GM19372 (cell line): ENCODE measurements around the gene FRMD4B.

Source experiments
- ATAC-seq: cut with Tn5 transposase; IDR thresholded peaks from one replicate; pipeline ENCODE4 v1.9.1; 2021; ENCODE audit warnings: mild to moderate bottlenecking, low read depth, moderate library complexity; ENCODE audit not compliant: unreplicated experiment

FRMD4B gene

DNA sequence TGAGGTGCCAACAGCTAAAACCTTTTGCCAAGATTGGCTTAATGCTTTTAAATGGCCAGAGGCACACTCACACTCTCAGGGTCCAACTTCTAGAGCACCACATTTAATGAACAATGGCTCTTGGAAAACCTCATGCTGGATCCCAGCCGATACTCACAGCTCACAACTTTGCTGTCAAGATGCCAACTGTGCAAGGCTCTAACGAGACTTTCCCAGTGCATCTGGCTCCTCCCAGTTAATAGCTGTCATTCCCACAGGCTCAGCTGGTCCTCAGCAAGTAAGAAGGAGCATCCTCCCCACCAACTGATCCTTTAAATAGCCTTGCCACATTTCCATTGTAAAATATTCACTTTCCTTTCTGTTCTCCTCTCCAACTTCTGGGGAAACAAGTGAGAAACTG is 20.3 kb upstream of the FRMD4B start:
- no peak for ATAC-seq

DNA sequence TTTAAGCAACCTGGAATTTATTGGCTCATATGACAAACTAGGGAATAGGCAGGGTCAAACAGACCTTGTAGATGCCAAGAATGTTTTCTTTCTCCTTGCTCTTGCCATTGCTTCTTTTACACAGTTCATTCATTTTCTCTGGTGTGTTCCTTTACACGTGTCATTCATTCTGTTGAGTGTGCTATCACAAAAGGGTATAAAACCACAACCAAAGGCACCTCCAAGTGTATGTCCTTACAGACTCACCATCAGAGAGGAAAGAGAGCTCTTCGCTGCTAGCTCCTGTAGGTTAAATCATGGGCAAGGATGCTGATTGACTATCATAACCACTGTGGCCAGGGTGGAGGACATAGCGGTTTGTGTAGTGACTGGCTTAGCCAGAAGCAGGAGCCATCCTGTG is 19.2 kb upstream of the FRMD4B start:
- ATAC-seq = no peak

DNA sequence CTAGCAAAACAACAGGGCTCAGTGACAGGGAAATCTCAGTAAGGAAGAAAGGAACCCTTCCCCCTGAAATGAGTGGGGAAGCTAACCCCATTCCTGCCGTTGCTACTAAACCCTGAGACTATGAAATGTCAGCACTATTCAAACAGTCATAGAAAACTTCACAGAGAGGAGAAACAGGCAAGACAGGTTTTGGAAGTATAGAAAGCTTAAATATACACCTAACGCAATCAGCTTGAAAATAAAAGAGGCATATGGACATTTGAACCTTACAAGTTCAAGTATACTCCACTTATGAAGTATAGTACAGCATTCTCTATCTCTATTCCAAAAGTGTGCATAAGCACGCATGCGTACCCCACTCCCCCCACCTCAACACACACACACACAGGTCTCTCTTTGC is 17.6 kb upstream of the FRMD4B start:
- no peak for ATAC-seq

DNA sequence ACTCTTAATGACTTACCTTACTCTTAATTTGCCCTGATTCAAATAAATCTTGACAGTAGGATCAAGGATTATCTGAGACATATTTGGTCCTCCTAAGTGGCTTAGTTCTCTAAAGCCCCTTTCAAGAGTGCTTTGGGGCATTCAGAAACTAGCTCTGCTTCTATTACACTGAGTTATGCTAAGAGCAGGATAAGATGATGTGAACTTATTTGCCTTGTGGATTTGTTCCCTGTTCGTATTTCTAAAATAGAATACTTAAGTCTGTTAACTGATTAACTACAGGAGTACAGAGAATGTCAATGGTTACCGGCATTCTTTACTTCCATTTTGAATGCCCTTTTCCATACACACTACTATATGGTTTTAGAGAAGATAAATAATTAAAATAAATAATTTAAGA is 14.8 kb upstream of the FRMD4B start:
- no peak for ATAC-seq

DNA sequence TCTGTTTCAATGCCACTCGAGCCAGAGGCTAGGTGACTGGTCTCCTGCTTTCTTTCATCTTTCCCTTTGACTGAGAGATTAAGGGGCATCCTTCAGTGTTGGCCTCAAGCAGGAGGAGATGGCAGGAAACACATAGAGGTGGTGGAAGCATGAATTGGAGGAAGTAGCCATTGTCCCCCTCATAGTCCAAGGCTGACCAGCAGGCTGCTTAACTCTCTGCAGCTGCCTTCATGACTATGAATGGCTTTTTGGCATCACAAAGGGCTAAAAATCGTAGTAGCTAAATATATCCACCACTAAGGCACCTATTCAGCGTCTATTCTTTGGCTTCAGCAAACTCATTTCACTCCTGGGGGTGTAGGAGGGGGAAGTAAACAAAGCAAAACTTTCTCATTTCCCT is 7.0 kb upstream of the FRMD4B start:
- ATAC-seq = no peak

DNA sequence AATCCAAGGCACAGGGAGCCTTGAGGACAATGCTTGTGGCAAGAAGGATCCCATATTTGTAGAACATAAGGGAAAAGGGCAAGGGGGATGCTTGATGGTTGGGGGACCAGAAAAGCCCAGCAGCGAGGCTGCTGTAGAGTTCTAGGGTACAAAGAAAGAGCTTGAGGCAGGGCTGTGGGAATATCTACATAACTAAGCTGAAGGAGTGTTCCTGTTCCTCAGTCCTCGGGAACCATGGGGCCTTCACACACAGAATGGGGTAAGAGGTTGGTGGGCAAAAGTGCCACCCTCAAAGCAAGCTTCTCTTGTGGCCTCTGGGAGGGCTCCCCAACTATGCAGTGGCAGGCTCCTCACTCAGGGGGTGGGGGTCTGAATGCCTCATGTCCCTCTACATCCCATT is 6.5 kb upstream of the FRMD4B start:
- no peak for ATAC-seq

DNA sequence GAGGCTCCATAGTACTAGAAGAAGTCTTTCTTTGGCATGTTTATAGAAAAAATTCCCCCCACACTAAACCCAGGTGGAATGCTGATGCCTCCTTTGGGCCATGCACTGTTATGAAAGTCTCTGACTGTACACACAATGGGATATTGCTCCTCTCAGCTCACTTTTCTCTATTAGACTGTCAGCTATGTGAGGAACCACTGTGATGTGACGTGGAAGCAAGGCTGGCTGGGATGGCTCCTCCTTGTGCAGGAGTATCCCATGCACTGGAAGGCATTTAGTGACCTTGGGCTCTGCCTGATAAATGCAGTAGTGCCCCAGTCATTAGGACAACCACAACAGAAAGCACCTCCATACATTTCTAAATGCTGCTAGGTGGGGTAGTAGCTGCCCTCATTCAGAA is 5.7 kb upstream of the FRMD4B start:
- no peak for ATAC-seq

DNA sequence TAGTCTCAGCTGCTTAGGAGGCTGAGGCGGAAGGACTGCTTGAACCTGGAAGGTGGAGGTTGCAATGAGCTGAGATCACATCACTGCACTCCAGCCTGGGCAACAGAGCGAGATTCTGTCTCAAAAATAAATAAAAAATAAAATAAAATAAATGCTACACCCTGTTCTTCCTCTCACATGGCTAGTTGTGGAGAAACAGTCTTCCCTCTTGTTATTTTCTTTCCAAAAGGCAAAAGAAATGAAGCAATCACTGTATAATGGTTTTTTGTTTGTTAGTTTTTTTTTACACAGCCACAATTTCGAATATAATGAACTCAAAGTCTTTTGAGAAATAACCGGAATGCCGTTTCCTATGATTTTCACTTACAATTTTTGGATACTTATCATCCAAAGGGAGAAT is 4.9 kb upstream of the FRMD4B start:
- no peak for ATAC-seq

DNA sequence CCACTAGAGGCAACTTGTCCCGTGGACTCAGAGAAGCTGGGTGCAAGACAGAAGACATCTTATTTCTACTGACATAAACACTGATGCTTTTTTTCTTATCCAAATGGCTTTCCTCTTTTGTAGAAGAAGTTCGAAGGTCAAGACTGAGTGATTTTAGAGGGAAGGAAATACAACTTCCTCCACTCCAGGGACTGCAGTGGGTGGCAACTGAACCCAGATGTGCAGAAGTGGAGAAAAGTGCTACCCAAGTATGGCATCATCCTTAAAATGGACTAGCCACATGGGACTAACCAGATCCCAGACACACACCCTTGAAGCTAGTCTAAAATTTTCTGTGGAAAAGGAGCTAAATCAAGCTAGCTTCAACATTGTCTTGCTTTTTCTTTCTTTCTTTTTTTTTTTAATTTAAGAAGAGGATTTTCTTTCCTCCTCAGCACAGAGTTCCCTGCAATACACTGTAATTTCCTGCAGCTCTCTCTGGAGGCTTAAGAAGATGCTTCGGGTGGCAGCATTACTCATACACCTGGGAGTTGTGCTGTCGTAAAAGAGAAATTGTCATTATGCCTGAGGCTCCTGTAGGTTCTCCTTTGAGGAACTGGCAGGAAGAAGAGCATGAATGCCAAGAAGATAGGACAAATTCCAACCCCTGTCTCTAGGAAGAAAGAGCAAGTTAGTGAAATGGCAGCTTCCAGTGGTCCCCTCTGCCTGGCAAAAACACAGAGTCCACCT is 3.8 kb upstream of the FRMD4B start:
- ATAC-seq = no peak

DNA sequence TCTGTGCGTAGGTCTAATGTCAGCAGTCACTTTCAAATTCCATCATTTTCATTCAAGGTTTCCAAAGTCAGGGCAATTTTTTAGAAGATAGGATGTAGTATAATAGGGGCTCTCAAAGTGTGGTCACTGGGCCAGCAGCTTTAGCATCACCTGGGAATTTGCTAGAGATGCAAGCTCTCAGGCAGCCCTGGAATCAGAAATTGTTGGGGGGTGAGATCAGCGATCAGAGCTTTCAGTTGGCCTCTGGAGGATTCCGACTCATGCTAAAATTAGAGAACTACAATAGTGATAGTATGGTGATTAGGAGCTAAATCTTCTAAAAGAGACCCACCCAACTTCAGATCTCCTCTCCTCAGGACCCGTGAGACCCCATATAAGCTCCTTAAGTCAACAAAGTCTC is 2.4 kb upstream of the FRMD4B start:
- no peak for ATAC-seq

DNA sequence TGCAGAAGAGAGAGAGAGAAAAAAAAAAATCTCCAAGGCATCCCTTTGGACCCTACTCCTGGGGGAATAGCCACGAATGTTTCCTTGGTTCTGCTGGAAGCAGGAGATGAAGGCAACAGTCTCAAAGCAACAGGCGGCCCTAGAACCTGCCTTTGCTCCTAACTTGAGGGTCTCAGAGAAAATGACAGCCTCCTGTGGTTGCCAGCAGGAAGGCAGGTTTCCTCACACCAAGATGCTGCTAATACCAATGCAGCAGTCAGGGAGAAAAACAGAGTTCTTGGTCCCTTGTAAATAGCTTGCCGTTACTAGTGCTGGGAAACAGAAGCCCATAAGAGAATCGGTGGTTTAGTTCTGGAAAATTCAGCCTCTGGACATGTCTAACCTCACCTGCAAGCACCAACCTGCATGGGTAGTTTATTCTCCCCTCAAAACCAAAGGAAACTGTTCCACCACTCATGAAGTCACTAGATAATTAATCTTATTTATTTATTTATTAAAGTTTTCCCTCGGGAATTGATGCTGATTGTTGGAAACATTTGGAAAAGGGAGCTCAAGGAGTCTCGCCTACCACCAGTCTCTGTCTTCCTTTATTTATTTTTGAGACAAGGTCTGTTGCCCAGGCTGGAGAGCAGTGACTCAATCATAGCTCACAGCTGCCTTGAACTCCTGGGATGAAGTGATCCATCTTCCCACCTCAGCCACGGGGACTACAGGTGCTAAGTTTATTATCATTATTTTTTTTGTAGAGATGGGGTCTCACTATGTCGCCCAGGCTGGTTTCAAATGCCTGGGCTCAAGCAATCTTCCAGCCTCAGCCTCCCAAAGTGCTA is 883 bp upstream of the FRMD4B start:
- no peak for ATAC-seq

DNA sequence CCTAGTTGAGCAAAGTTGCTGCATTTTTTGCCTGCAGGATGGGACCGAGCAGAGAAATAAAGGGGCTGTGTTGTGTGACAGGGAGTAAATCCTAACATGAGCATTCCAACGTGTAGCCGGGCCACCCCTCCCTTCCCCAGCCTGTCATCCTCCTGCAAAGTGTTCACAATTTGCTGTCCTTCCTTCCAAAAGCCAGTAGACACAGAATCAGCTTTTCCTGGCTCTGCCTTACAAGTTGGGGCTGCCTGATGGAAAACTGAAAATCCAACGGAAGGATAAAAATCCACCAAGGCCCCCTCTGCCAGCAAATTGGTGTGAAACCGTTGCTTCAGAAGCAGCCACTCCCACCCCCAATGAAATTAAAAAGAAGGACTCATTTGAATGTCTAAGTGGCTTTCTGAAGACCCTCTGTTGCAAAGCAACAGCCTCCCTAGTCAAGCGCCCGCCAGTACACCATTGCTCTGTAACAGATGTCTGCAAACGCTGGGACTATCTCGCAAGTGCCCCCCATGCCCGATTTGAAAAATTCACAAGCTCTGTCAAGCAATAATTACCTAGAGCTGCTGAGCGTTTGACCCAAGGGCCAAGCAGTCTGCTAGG is 665 bp downstream of the FRMD4B start:
- no peak for ATAC-seq

DNA sequence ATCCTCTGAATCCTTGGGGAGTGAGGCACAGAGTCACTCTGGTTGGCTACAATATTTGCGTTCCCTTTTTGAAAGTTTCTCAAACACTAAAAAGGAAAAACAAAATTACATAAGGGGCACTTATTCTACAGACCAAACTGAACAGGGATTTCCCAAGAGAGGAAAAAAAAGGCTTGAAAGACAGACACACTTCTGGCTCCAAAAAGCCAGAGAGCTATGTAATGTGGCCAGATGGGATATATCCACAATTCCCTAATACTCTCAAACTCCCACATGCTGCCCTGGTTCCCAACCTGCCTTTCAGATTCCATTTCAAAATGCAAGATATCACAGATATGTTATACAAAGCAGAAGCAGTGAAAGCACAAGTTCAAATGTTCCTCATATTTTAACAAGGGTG is 1.6 kb downstream of the FRMD4B start:
- no peak for ATAC-seq

DNA sequence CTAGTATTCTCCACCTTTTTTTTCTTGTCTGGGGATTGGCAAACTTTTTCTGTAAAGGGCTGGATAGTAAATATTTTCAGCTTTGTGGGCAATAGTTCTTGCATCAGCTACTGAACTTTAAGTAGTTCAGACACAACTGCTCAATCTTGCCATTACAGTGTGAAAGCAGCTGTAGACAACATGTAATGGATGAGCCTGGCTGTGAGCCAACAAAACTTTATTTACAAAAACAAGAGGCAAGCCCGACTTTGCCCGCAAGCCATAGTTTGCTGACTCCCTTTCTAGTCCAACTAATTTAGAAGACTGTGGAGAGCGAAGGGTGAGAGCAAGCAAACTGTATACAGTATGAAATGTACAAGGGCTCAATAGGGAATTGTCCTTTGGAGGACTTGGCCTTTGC is 6.2 kb downstream of the FRMD4B start:
- ATAC-seq = no peak

DNA sequence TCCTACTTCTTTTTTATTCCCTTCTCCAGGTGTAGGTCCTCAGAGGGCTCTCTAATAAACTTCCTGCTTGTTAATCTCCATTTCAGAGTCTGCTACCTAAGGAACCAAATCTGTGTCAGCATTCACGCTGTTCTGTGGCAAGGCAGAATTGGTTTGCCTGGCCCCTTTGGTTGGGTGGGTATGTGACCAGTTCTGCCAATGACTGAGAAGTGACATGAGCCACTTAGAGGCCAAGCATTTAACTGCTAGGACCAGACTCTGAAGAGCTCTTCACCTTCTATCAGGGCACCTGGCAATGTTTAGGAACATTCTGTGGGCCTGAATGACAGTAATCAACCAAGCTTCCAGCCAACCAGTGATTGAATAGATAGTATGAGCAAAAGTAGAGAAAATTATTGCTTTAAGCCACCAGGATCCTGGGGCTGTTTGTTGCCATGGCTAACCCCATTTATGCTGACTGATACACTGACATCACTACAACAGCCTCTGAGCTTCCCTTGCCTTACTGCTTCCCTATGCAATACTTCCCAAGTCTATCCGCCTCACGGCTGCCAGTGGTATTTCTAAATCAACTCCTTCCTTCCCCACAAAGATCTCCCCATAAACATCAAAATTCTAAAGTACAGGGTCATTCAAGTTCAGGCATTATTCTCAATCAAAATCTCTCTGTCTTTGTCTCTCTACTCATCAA is 7.6 kb downstream of the FRMD4B start:
- no peak for ATAC-seq

DNA sequence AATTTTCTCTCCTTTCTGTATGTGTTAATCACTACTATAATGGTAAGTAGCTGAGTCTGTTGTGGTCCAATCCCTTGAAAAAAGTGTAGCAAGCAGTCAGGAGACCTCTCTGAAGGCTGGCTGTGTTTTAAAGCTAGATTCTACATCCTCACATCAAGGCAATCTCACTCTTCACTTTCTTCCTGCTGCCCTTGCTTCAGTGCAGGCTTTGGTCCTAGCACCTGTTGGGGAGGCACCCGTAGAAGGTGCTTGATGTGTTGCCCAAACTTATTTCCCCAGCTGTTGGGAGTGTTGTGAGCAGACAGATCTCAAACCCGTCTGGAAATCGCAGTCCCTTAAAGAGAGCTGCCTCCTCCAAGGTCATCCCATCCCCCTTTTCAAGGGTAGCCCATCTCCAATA is 8.6 kb downstream of the FRMD4B start:
- ATAC-seq = no peak

DNA sequence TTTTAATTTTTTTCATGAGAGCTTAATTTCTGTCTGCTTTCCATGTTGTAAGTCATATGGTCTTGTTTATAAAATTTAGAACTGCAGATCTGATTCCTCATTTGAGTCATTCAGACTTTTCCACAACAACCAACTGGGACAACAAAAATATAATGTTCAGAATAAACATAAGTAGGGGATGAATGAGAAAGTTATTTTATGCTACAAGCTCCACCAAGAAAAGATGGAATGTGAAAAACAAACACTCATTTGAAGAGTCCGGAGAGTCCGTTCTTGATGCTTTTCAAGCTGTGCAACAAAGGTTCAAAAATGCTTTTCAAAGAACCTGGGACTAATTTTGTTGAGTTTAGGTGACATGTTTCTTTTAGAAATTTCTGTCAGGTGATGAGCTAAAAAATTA is 9.2 kb downstream of the FRMD4B start:
- no peak for ATAC-seq

DNA sequence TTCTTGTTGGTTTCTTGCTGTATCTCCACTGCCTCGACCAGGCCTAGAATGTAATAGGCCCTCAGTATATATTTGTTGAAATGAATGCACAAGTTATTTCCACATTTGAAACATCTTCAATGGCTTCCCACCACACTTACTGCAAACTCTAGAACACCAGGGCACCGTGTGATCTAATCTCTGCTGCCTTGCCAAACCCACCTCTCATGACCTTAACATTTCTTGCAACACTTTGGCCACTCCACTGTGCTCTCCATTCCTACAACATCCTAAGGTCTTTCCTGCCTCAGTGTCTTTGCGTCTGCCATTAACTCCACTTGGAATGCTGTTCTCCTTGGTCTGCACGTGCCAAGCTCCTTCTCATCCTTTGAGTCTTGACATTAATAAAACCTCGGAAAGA is 14.1 kb downstream of the FRMD4B start:
- no peak for ATAC-seq

DNA sequence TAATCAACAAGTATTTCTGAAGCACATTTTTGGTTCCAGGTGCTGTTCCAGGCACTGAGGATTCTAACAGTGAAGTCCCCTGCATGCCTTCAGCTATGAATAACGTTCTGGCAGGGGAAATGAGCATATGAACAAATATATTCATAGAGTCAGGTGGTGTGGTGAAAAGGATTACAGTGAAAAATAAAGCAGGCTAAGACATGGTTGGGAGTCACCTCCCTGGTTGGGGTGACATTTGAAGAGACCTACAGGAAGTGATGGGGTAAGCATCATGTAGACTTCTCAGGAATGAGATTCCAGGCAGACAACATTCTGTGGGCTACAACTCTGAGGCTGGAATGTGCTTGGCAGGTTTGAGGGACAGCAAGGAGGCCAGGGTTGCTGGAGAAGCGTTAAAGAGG is 15.0 kb downstream of the FRMD4B start:
- no peak for ATAC-seq

DNA sequence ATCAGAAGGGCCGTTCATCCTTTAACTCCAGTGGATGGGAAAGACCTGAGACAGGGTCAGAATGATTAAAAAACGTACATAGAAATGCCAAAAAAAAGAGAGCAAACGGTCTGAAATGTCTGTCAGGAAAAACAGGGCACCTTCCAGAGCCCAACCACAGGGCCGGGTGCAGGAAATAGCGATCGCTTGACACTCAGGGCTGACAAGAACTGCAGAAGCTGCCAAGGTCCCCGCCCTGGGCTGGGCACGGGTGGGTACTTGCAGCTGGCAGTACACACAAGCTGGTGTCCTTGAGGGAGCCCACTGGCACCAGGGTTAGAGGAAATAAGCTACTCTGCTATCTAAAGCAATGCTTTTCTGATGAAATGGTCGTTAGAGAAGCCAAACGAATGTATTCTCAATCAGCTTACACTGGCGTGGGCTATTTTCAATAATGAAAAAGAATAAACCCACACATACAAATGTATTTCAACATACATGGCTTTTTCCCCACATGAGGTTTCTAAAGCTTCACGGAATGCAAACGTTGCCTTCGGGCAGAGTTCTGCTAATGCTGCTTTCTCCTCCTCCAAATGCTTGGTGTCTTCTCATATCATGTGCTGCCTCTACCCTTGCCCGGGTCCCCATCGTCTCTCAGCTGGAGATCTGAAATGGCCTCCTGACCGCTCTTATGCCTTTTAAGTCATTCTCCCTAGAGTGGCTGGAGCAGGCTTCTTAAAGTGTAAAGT is 15.6 kb downstream of the FRMD4B start:
- no peak for ATAC-seq
